HG03108 (cell line): ENCODE measurements around the gene ZCCHC18.

Experiments
- ATAC-seq: cut with Tn5 transposase; IDR thresholded peaks from one replicate; pipeline ENCODE4 v1.9.1; 2021; ENCODE audit warnings: moderate library complexity; ENCODE audit not compliant: unreplicated experiment

Gene ZCCHC18

DNA sequence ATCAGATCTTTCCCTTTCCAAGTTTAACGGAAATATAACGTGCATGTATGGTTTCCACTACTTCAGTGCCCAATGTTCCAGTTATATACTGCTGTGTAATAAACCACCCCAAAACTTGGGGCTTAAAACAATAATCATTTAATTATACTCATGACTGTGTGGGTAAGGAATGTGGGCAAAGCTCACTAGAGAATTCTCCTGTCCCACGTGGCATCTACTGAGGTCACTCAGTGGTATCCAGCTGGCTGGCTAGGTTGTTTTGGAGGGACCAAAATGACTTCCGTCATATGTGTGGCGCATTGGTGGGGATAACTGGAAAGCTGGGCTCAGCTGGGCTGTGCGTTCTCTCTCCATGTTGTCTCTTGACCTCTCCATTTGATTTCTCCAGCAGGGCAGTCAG is 18.5 kb downstream of the ZCCHC18 start:
- no peak for ATAC-seq

DNA sequence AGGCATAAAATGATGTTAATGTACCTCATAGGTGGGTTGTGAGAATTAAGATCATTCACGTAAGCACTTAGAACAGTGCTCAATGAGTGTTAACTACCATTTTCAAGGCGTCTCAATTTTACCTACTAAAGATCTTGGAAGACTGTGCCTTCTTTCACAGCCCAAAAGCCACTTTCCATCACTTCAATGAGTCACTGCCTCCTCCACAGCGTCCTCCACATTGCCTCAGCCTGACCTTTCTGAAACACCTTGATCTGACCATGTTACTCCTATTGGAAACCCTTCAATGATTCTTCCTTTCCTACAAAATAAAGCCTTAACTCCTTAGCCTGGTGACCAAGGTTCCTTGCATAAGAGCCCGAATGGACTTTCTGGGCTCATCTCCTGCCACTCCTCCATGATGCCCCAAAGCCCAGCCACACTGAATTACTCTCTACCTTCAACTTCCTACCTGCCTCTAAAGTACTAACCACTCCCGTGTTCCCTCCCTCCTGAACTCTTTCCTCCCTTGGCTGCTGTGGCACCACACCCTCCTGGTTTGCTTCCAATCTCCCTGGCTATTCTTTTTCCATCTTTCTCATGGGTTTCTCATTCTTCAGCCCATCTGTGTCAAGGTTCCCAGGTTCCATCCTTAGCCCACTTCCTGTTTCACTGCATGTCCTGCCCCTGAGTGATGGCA is 22.4 kb downstream of the ZCCHC18 start:
- no peak for ATAC-seq

DNA sequence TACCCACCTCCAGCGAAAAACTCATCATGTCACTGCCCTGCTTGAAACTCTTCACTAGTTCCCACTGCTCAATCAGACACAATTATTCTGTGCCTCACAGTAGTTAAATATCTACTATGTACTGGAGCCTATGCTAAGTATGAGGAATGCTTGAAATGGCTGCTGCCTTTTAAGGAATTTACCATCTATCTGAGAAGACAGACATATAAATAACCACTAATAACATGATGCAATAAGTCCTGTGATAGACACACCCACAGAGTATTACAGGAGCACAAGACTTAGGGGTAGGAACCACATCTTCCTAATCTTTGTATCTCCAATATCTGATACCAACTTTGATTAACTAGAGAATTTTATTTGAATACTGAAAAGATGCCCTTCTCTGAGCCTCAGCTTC is 23.4 kb downstream of the ZCCHC18 start:
- no peak for ATAC-seq

DNA sequence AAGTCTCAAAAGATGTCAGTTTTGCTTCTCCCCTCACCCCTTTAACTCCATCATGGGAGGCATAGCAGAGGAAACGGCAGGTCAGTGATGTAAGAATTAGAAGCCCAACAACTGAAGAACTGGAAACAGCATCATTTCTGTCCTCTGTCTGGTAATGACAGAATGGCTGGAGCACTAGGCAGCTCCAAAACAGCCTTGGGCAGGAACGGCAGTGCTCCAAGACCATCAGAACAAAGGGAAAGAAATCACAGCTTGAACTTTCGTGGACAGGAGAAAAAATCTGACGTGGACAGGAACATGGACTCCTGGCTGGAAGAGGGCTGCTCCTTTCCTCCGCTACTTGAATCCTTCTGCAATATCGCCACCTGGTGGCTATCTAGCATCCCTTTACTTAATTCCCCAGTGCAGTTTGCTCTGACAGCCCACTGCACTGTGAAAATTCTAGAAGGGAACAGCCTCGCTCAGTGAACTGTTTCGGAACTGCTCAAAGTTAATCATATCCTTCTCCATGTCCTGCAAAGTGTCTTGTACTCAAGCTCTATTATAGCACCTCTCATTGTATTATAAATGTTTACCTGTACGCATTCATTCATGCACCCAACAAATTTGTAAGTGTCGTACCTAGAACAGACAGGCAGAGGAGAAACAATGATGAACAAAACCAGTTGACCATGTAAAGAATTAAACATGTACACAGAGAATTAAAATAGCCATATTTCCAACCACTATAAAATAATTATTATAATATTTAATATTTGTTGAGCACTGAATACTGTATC is 24.1 kb downstream of the ZCCHC18 start:
- peak; percentile 89 for ATAC-seq

DNA sequence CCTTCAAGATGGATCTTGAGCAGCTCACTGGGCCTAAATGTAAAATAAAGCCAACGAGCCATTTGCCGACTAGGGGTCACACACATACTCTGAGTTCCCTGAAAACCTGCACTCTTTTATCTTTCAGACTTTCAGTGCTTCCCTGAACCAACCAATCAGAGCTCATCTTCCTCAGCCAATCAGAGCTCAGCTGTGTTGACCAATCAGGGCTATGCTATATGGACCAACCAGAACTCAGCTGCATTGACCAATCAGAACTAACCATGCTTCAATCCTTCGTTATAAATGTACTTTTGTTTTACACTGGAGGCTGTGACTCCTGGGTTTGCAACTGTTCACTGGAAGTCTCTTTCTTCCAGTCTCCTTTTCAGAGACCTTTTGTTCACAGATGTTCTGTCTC is 25.2 kb downstream of the ZCCHC18 start:
- no peak for ATAC-seq

DNA sequence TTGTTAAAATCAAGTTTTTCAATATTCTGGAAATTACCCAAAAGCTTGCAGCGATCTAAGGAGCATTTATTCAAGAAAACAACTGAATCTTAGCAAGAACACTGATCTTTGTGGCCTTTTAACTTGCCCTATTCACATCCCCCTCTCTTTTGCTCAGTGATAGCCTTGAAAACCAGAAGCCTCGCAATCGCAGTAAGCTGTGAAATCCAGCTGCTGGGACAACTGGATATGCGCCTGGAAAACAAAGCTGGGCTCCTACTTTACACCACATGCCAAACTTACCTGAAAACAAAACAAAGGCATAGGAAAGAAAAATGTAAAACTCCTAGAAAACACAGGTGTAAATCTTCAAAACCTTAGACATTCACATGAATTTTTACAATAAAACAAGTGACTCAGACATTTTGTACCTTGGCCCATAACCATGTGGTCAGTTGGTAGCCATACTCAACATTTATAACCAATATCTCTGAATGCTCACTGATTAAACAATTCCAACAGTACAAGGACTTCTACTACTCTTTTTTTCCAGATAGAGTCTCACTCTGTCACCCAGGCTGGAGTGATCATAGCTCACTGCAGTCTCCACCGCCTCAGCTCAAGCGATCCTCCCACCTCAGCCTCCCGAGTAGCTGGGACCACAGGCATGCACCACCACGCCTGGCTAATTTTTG is 28.9 kb downstream of the ZCCHC18 start:
- ATAC-seq, result no peak

DNA sequence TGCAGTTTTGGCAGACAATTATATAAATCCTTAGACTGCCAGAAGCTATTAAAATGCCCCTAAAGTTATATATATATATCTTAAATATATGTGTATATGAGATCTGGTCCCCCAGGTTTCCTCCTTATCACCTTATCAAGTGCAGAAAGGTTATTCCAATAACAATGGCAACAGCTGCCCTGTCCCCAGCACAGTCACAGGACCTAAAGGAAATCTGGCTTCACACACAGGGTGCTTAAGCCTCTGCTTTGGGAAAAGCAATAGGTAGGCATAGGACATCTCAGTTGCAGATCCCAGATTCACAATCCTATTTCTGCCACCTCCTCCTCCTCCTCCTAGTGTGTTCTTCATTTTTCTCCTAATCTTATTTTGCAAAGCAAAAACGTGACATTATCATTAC is 38.7 kb downstream of the ZCCHC18 start:
- no peak for ATAC-seq

DNA sequence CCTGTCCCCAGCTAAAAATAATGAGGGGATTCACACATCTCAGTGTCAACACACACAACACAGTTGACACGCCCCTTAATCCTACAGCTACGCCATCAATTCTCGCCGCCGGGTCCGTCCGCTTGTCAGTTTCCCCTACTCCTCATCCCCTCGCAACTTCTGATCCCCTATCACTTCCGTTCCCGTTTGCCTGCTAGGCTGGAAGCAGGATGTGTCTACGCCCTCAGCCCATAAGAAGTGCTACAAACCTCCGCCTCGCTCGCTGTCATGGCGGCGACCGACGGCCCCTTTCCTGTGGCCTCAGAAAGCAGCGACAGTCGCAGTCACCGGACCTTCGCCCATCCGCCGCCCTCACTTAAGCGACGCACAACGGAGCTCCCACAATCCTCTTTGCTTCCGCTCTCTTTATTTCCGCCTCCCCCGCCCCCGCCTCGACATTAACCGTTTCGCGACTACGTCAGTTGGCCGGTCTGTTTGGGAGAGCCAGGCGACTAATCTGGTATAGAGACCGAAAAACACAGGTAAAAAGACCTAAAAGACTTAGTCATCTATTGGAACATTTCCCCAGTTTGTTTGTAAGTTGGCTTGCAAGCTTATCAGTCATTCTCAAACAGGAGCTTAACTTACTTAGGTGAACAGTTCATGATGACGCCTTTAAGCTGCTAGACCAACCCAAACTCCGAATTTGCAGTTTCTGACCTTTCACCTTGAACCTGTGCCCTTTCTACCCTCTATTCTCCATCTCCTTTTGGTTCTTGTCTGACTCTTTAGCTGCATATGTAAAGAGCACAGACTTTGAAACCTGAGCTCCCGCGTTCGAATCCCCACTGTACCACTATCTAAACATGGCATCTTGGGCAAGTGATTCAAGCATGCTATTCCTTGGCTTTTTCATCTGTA is 44.6 kb downstream of the ZCCHC18 start, which contains the start of gene SLC25A53:
TSS of gene SLC25A53 (minus strand) at position 380 of the 900 bp plus-strand sequence. CDS start 51,752 bp downstream, outside the sequence.
- peak; percentile 91 for ATAC-seq
